ENCODE measurements around the gene COMMD1.

- TF ChIP-seq POLR2A (IDR thresholded peaks at IDR 0.05; ENCODE audit: low read length) (no peak), GATA1 (IDR thresholded peaks at IDR 0.05; ENCODE audit: low read depth, low read length) (no peak)
Observed at GRCh38 chr2:61946666-61947065, 41.2 kb downstream of the COMMD1 start.
